WTC11 (cell line): ENCODE data around the gene INHBC.

Source experiments
- AFF4 ChIP-seq: sonication (generic); formaldehyde crosslinking; IDR thresholded peaks from 2 replicates; pipeline ENCODE4 v1.8.1; 2023; ENCODE audit warnings: mild to moderate bottlenecking, missing genetic modification reagents, borderline replicate concordance
- ATF1 ChIP-seq: sonication (generic); formaldehyde crosslinking; IDR thresholded peaks from 2 replicates; pipeline ENCODE4 v1.8.1; 2023; ENCODE audit warnings: mild to moderate bottlenecking, moderate library complexity, missing genetic modification reagents
- JUN ChIP-seq: sonication (generic); formaldehyde crosslinking; IDR thresholded peaks from 2 replicates; pipeline ENCODE4 v1.8.0; 2023; ENCODE audit warnings: mild to moderate bottlenecking, missing genetic modification reagents
- PREB ChIP-seq: sonication (generic); formaldehyde crosslinking; IDR thresholded peaks from 2 replicates; pipeline ENCODE4 v1.8.1; 2022; ENCODE audit warnings: mild to moderate bottlenecking, missing genetic modification reagents, moderate library complexity, borderline replicate concordance
- SP1 ChIP-seq: sonication (generic); formaldehyde crosslinking; conservative IDR thresholded peaks from 2 replicates; pipeline ENCODE4 v1.8.1; 2022; ENCODE audit warnings: missing genetic modification reagents
- USF2 ChIP-seq: sonication (generic); formaldehyde crosslinking; IDR thresholded peaks from 2 replicates; pipeline ENCODE4 v1.8.1; 2023; ENCODE audit warnings: mild to moderate bottlenecking, missing genetic modification reagents, moderate library complexity
- TF ChIP-seq, protein P1 (sequence below): fragments of 200-600 bp; IDR thresholded peaks from 2 replicates; pipeline ENCODE4 v1.8.0; 2022; ENCODE audit warnings: antibody characterized with exemption
- TF ChIP-seq, protein P2 (sequence below): sonication (generic); formaldehyde crosslinking; IDR thresholded peaks from 2 replicates; pipeline ENCODE4 v1.8.1; 2022; ENCODE audit warnings: low read depth, mild to moderate bottlenecking, moderate library complexity, missing genetic modification reagents, borderline replicate concordance

GRCh38 chr12:57469296-57470164 lies 34.9 kb downstream of the INHBC start:
- TF ChIP-seq AFF4, result no peak
- TF ChIP-seq, protein P1, sequence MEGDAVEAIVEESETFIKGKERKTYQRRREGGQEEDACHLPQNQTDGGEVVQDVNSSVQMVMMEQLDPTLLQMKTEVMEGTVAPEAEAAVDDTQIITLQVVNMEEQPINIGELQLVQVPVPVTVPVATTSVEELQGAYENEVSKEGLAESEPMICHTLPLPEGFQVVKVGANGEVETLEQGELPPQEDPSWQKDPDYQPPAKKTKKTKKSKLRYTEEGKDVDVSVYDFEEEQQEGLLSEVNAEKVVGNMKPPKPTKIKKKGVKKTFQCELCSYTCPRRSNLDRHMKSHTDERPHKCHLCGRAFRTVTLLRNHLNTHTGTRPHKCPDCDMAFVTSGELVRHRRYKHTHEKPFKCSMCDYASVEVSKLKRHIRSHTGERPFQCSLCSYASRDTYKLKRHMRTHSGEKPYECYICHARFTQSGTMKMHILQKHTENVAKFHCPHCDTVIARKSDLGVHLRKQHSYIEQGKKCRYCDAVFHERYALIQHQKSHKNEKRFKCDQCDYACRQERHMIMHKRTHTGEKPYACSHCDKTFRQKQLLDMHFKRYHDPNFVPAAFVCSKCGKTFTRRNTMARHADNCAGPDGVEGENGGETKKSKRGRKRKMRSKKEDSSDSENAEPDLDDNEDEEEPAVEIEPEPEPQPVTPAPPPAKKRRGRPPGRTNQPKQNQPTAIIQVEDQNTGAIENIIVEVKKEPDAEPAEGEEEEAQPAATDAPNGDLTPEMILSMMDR, result no peak
- TF ChIP-seq JUN, result no peak
- no peak for TF ChIP-seq SP1 (CRISPR knock-in tag)
- TF ChIP-seq PREB, result no peak
- TF ChIP-seq, protein P2, sequence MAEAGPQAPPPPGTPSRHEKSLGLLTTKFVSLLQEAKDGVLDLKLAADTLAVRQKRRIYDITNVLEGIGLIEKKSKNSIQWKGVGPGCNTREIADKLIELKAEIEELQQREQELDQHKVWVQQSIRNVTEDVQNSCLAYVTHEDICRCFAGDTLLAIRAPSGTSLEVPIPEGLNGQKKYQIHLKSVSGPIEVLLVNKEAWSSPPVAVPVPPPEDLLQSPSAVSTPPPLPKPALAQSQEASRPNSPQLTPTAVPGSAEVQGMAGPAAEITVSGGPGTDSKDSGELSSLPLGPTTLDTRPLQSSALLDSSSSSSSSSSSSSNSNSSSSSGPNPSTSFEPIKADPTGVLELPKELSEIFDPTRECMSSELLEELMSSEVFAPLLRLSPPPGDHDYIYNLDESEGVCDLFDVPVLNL (CRISPR knock-in tag), result no peak
- TF ChIP-seq USF2 (CRISPR knock-in tag), result no peak
- no peak for TF ChIP-seq ATF1 (CRISPR knock-in tag)
